Trophoblast cell (in vitro differentiated cells and primary cell): ENCODE results near the gene GPD1L.

Source experiments
- DNase-seq, 2 donors: peaks; one replicate each; pipeline ENCODE4 v3.0.0-alpha.2; 2016
- H2AFZ ChIP-seq: 2 replicates; pipeline ENCODE4 v1.6.1; 2013; ENCODE audit warnings: low read length, moderate library complexity, mild to moderate bottlenecking; ENCODE audit not compliant: insufficient read depth, poor library complexity
- H2AK5ac ChIP-seq: 2 replicates; pipeline ENCODE4 v1.6.1; 2013; ENCODE audit warnings: mild to moderate bottlenecking, low read length
- H2BK120ac ChIP-seq: 2 replicates; pipeline ENCODE4 v1.6.1; 2013; ENCODE audit warnings: low read length, mild to moderate bottlenecking, moderate library complexity; ENCODE audit not compliant: insufficient read depth, poor library complexity
- H2BK12ac ChIP-seq: 2 replicates; pipeline ENCODE4 v1.6.1; 2013; ENCODE audit warnings: mild to moderate bottlenecking, low read length, moderate library complexity
- H2BK5ac ChIP-seq: 2 replicates; pipeline ENCODE4 v1.6.1; 2013; ENCODE audit warnings: low read length, low read depth, moderate library complexity, mild to moderate bottlenecking; ENCODE audit not compliant: poor library complexity
- H3K14ac ChIP-seq: 2 replicates; pipeline ENCODE4 v1.6.1; 2013; ENCODE audit warnings: mild to moderate bottlenecking, low read length
- H3K18ac ChIP-seq: 2 replicates; pipeline ENCODE4 v1.6.1; 2013; ENCODE audit warnings: mild to moderate bottlenecking, low read length
- H3K23ac ChIP-seq: 2 replicates; pipeline ENCODE4 v1.6.1; 2013; ENCODE audit warnings: low read length
- H3K27ac ChIP-seq: 2 replicates; pipeline ENCODE4 v1.5.1; 2013; ENCODE audit warnings: low read depth, mild to moderate bottlenecking, inconsistent platforms, low read length, moderate library complexity
- H3K27me3 ChIP-seq: 2 replicates; pipeline ENCODE4 v1.6.1; 2013; ENCODE audit warnings: inconsistent platforms, mild to moderate bottlenecking, low read length, moderate library complexity; ENCODE audit not compliant: insufficient read depth
- H3K36me3 ChIP-seq, 2 experiments: 1 replicate in 1 of 2; 2 replicates in 1 of 2; pipeline ENCODE4 v1.6.1; 2013; ENCODE audit warnings: low read length in 2 of 2, mild to moderate bottlenecking in 2 of 2, moderate library complexity in 1 of 2; ENCODE audit not compliant: insufficient read depth in 2 of 2, control insufficient read depth in 1 of 2
- H3K4ac ChIP-seq: 2 replicates; pipeline ENCODE4 v1.6.1; 2013; ENCODE audit warnings: low read depth, mild to moderate bottlenecking, low read length, moderate library complexity
- H3K4me1 ChIP-seq, 2 experiments: 1 replicate in 1 of 2; 2 replicates in 1 of 2; pipeline ENCODE4 v1.6.1; 2013; ENCODE audit warnings: low read length in 2 of 2, mild to moderate bottlenecking in 2 of 2, moderate library complexity in 1 of 2; ENCODE audit not compliant: insufficient read depth in 2 of 2, control insufficient read depth in 1 of 2
- H3K4me2 ChIP-seq: 2 replicates; pipeline ENCODE4 v1.6.1; 2013; ENCODE audit warnings: inconsistent platforms, mild to moderate bottlenecking, low read length, moderate library complexity
- H3K4me3 ChIP-seq: 2 replicates; pipeline ENCODE4 v1.5.1; 2013; ENCODE audit warnings: mild to moderate bottlenecking, low read depth, low read length, inconsistent platforms
- H3K79me1 ChIP-seq: one replicate; pipeline ENCODE4 v1.6.1; 2013; ENCODE audit warnings: low read length
- H3K79me2 ChIP-seq: 2 replicates; pipeline ENCODE4 v1.6.1; 2013; ENCODE audit warnings: low read length, mild to moderate bottlenecking; ENCODE audit not compliant: control insufficient read depth, insufficient read depth, poor library complexity
- H3K9ac ChIP-seq: 2 replicates; pipeline ENCODE4 v1.6.1; 2013; ENCODE audit warnings: mild to moderate bottlenecking, low read length
- H3K9me3 ChIP-seq: 2 replicates; pipeline ENCODE4 v1.6.1; 2013; ENCODE audit warnings: low read depth, mild to moderate bottlenecking, control low read depth, inconsistent platforms, low read length; ENCODE audit not compliant: insufficient read depth
- H4K12ac ChIP-seq: 2 replicates; pipeline ENCODE4 v1.6.1; 2013; ENCODE audit warnings: low read depth, mild to moderate bottlenecking, low read length, moderate library complexity
- H4K8ac ChIP-seq: 2 replicates; pipeline ENCODE4 v1.6.1; 2013; ENCODE audit warnings: low read depth, mild to moderate bottlenecking, low read length, moderate library complexity
- H4K91ac ChIP-seq: one replicate; pipeline ENCODE4 v1.6.1; 2013; ENCODE audit warnings: low read depth, mild to moderate bottlenecking, low read length, moderate library complexity
- WGBS: extraction: QIAGEN DNeasy Blood & Tissue Kit; methylation state at CpG from one replicate; pipeline ENCODE4 v1.1.7; 2013; ENCODE audit warnings: missing lambda C conversion rate; ENCODE audit not compliant: insufficient read length, insufficient coverage; ENCODE audit errors: extremely low coverage; 5-methylcytosine and 5-hydroxymethylcytosine counted together

GPD1L gene

GRCh38 chr3:32097768-32098167 is 8.7 kb upstream of the GPD1L start:
- Histone ChIP-seq H4K8ac (no peak overlapping the region), H2AK5ac (no peak overlapping the region), H3K36me3 (no peaks in the 10 kb centered on the region), H3K27me3 (no peaks in the 10 kb centered on the region), H3K4ac (no peak overlapping the region), H3K79me2 (no peaks in the 10 kb centered on the region), H3K9me3 (peaks cover 8% of the 10 kb centered on the region), H3K9ac (no peak overlapping the region), H2BK12ac (no peak overlapping the region), H2BK120ac (no peak overlapping the region), H2BK5ac (no peak overlapping the region), H3K4me3 (no peak overlapping the region), H3K23ac (no peak overlapping the region), H3K4me1 (no peaks in the 10 kb centered on the region), H2AFZ (no peak overlapping the region), H4K91ac (no peak overlapping the region), H3K4me2 (no peak overlapping the region), H3K18ac (no peak overlapping the region), H3K14ac (no peak overlapping the region), H3K27ac (no peak overlapping the region), H4K12ac (no peak overlapping the region), H3K79me1 (no peaks in the 10 kb centered on the region)
- WGBS: no CpG with 5 or more reads among the region's 1 CpG
- no peak for DNase-seq

DNA sequence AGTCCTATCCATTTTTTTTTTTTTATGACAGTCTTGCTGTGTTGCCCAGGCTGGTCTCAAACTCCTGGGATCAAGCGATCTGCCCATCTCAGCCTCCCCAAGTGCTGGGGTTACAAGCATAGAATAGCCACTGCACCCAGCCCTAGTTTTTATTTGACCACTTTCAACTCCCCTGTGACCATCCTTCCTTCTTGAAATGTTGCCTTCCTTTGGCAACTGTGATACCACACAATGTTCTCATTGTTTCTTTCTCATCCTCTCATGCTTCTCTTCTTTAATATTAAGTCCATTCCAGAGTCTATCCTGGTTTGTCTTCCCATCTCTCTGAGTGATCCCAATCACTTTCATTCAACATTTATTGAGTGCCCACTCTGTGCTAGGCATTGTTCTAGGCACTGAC is 7.9 kb upstream of the GPD1L start:
- WGBS: no CpG with 5 or more reads among the region's 1 CpG
- H4K91ac ChIP-seq: no peak overlapping the region

GRCh38 chr3:32100465-32100864 is 6.0 kb upstream of the GPD1L start:
- H2BK120ac ChIP-seq: no peak overlapping the region
- H3K79me2 ChIP-seq: no peaks in the 10 kb centered on the region
- no peak overlapping the region for H3K9ac ChIP-seq
- no peak overlapping the region for H3K27ac ChIP-seq
- no peak overlapping the region for H3K14ac ChIP-seq
- H3K36me3 ChIP-seq: no peaks in the 10 kb centered on the region
- no peak overlapping the region for H2AFZ ChIP-seq
- no peak overlapping the region for H2BK5ac ChIP-seq
- DNase-seq: no peak
- H4K8ac ChIP-seq: no peak overlapping the region
- peaks cover 8% of the 10 kb centered on the region for H3K9me3 ChIP-seq
- no peaks in the 10 kb centered on the region for H3K79me1 ChIP-seq
- H3K4ac ChIP-seq: no peak overlapping the region
- no peak overlapping the region for H4K91ac ChIP-seq
- H3K18ac ChIP-seq: no peak overlapping the region
- WGBS: no CpG with 5 or more reads among the region's 5 CpGs
- H3K4me3 ChIP-seq: no peak overlapping the region
- no peak overlapping the region for H2AK5ac ChIP-seq
- no peak overlapping the region for H3K23ac ChIP-seq
- no peak overlapping the region for H4K12ac ChIP-seq
- H3K27me3 ChIP-seq: no peaks in the 10 kb centered on the region
- no peak overlapping the region for H2BK12ac ChIP-seq
- H3K4me2 ChIP-seq: no peak overlapping the region
- H3K4me1 ChIP-seq: no peaks in the 10 kb centered on the region

More for the DNA sequence above, 7.9 kb upstream of the GPD1L start:
- Histone ChIP-seq H4K12ac (no peak overlapping the region), H2AFZ (no peak overlapping the region), H4K8ac (no peak overlapping the region), H3K27me3 (no peaks in the 10 kb centered on the region), H3K9ac (no peak overlapping the region), H3K4me1 (no peaks in the 10 kb centered on the region), H2BK12ac (no peak overlapping the region), H3K36me3 (no peaks in the 10 kb centered on the region), H3K79me2 (no peaks in the 10 kb centered on the region), H3K18ac (no peak overlapping the region), H3K14ac (no peak overlapping the region), H2BK5ac (no peak overlapping the region), H3K9me3 (peaks cover 8% of the 10 kb centered on the region), H3K4me2 (no peak overlapping the region), H3K4me3 (no peak overlapping the region), H2BK120ac (no peak overlapping the region), H3K79me1 (no peaks in the 10 kb centered on the region), H2AK5ac (no peak overlapping the region), H3K27ac (no peak overlapping the region), H3K4ac (no peak overlapping the region), H3K23ac (no peak overlapping the region)
- DNase-seq: no peak

GRCh38 chr3:32102289-32102688 is 4.1 kb upstream of the GPD1L start:
- no peaks in the 10 kb centered on the region for H3K27me3 ChIP-seq
- no peak overlapping the region for H3K4me3 ChIP-seq
- H3K9ac ChIP-seq: no peak overlapping the region
- peaks cover 4% of the 10 kb centered on the region for H3K79me1 ChIP-seq
- H2BK5ac ChIP-seq: no peak overlapping the region
- H2AFZ ChIP-seq: no peak overlapping the region
- H3K23ac ChIP-seq: no peak overlapping the region
- H3K79me2 ChIP-seq: no peaks in the 10 kb centered on the region
- H3K14ac ChIP-seq: no peak overlapping the region
- WGBS: no CpG with 5 or more reads among the region's 7 CpGs
- no peak overlapping the region for H3K4me2 ChIP-seq
- no peak overlapping the region for H3K27ac ChIP-seq
- no peak overlapping the region for H2BK120ac ChIP-seq
- peaks cover 8% of the 10 kb centered on the region for H3K9me3 ChIP-seq
- peaks cover 3 to 6% of the 10 kb centered on the region in 2 experiments for H3K4me1 ChIP-seq
- no peak overlapping the region for H3K4ac ChIP-seq
- DNase-seq: no peak
- H2AK5ac ChIP-seq: no peak overlapping the region
- H4K8ac ChIP-seq: no peak overlapping the region
- no peak overlapping the region for H2BK12ac ChIP-seq
- H4K12ac ChIP-seq: no peak overlapping the region
- H4K91ac ChIP-seq: no peak overlapping the region
- no peaks in the 10 kb centered on the region for H3K36me3 ChIP-seq
- no peak overlapping the region for H3K18ac ChIP-seq
